WI38 (cell line): ENCODE results near the gene ZBP1.

Experiments
- H3K4me3 ChIP-seq: 2 replicates; pipeline ENCODE4 v1.5.1; 2011; ENCODE audit warnings: low read depth, mild to moderate bottlenecking, control low read depth, low read length
- CTCF ChIP-seq: IDR thresholded peaks from 2 replicates; pipeline ENCODE4 v1.5.1; 2012; ENCODE audit warnings: low read depth, mild to moderate bottlenecking, control low read depth, low read length

ZBP1 gene

GRCh38 chr20:57657535-57658446 is 37.6 kb upstream of the ZBP1 start:
- no peak for TF ChIP-seq CTCF
- no peak overlapping the region for H3K4me3 ChIP-seq

GRCh38 chr20:57656821-57657534 is 36.8 kb upstream of the ZBP1 start:
- no peak overlapping the region for H3K4me3 ChIP-seq
- no peak for TF ChIP-seq CTCF

- H3K4me3 ChIP-seq, result no peak overlapping the region
- TF ChIP-seq CTCF, result no peak
Observed at GRCh38 chr20:57656252-57656820, 36.1 kb upstream of the ZBP1 start.

GRCh38 chr20:57655809-57656155 is 35.6 kb upstream of the ZBP1 start:
- H3K4me3 ChIP-seq, result no peak overlapping the region
- TF ChIP-seq CTCF, result no peak

GRCh38 chr20:57654998-57655808 is 35.0 kb upstream of the ZBP1 start:
- no peak for TF ChIP-seq CTCF
- H3K4me3 ChIP-seq, result no peak overlapping the region

GRCh38 chr20:57654363-57654997 is 34.3 kb upstream of the ZBP1 start:
- peak; percentile 89 for TF ChIP-seq CTCF
- H3K4me3 ChIP-seq, result no peak overlapping the region
